Cardiac septum (tissue), 1 donor: ENCODE data around the gene SSR1. TPM values are rescaled to one million over a fixed set of nuclear protein-coding genes. Genes with fewer than 3 reads are reported as not detected.
"Not testable (repeated sequence)": the region's sequence is repeated elsewhere in the genome, so short reads cannot be mapped to it uniquely, and the experiment has no call there.

ENCODE experiments used
- DNase-seq: peaks from one replicate; pipeline ENCODE4 v3.0.0-alpha.2; 2020; ENCODE audit warnings: low spot score
- intact Hi-C: fragments of 100-400 bp; cut with DNase I; formaldehyde crosslinking; loops from one replicate; pipeline ENCODE4 v1.14.0; 2022
- total RNA-seq: library from RNA; stranded (reverse); fragmentation: NEBNext Ultra II Directional; extraction: Animal tissue kit (Norgen Biotek cat#: 25700); gene quantifications from one replicate; pipeline ENCODE4 v1.2.1, GENCODE V29; 2021
- donor health status: DM: no; HTN: no; CAD: no.

The SSR1 gene
- total RNA-seq, 1 donor from 2014 or later, result 61.8 TPM

GRCh38 chr6:7292596-7293255, 20.3 kb downstream of the SSR1 start:
- intact Hi-C loops, result no loop called here
- DNase-seq, result no peak

GRCh38 chr6:7290079-7290478, 22.9 kb downstream of the SSR1 start:
- intact Hi-C loops, result no loop called here
- DNase-seq, result no peak

- intact Hi-C loops, result no loop called here
- DNase-seq, result no peak
Measured at GRCh38 chr6:7285416-7285815, 27.6 kb downstream of the SSR1 start.

GRCh38 chr6:7283676-7284075, 29.3 kb downstream of the SSR1 start:
- no peak for DNase-seq
- intact Hi-C loops, result no loop called here

GRCh38 chr6:7282097-7282906, 30.7 kb downstream of the SSR1 start:
- no peak for DNase-seq
- intact Hi-C loops, result no loop called here

- no peak for DNase-seq
- intact Hi-C loops, result loop anchor here (5.0 kb wide), 1 partner anchor 341 kb away; no protein-coding TSS in a partner anchor
Measured at GRCh38 chr6:7276199-7276524, 36.8 kb downstream of the SSR1 start.

GRCh38 chr6:7274525-7274924, 38.5 kb downstream of the SSR1 start:
- DNase-seq, intact Hi-C loops: not testable (repeated sequence)

GRCh38 chr6:7273709-7274108, 39.3 kb downstream of the SSR1 start:
- no peak for DNase-seq
- intact Hi-C loops, result no loop called here

GRCh38 chr6:7271205-7271534, 41.8 kb downstream of the SSR1 start:
- intact Hi-C loops, result no loop called here
- DNase-seq, result no peak

GRCh38 chr6:7270320-7271204, 42.4 kb downstream of the SSR1 start:
- no peak for DNase-seq
- intact Hi-C loops, result no loop called here

GRCh38 chr6:7269816-7270215, 43.2 kb downstream of the SSR1 start:
- intact Hi-C loops, result no loop called here
- no peak for DNase-seq

- intact Hi-C loops, result no loop called here
- DNase-seq, result no peak
Measured at GRCh38 chr6:7268816-7269555, 44.0 kb downstream of the SSR1 start.

- DNase-seq, result peak; percentile 58
- intact Hi-C loops, result no loop called here
Measured at GRCh38 chr6:7268362-7268761, 44.6 kb downstream of the SSR1 start.

- intact Hi-C loops, result no loop called here
- DNase-seq, result peak; percentile 77
Measured at GRCh38 chr6:7267466-7268091, 45.4 kb downstream of the SSR1 start.

GRCh38 chr6:7267071-7267465, 45.9 kb downstream of the SSR1 start:
- intact Hi-C loops, result no loop called here
- DNase-seq, result peak; percentile 51

GRCh38 chr6:7265385-7265726, 47.6 kb downstream of the SSR1 start:
- DNase-seq, result peak; percentile 47
- intact Hi-C loops, result not testable (repeated sequence)

- intact Hi-C loops, result no loop called here
- DNase-seq, result peak; percentile 50
Measured at GRCh38 chr6:7264686-7265384, 48.2 kb downstream of the SSR1 start.

- peak; percentile 56 for DNase-seq
- intact Hi-C loops, result no loop called here
Measured at GRCh38 chr6:7264041-7264440, 49.0 kb downstream of the SSR1 start.

GRCh38 chr6:7263519-7263805, 49.5 kb downstream of the SSR1 start:
- peak; percentile 62 for DNase-seq
- intact Hi-C loops, result not testable (repeated sequence)
